ENCODE data around the gene CIT. TPM values are rescaled to one million over a fixed set of nuclear protein-coding genes. Genes with fewer than 3 reads are reported as not detected.

The CIT gene
- total and polyA plus RNA-seq, 2 donors (not counting 3 experiments of a cell fraction or from before 2014, with no cell fraction given), result 13.3 to 61.8 TPM

- no peaks in the 10 kb centered on the region for H3K9me3 ChIP-seq (replicated peaks; ENCODE audit: control insufficient read depth, insufficient read depth, low read length)
Measured at GRCh38 chr12:119679081-119679480, 198.0 kb downstream of the CIT start.

More at GRCh38 chr12:119679081-119679480, 198.0 kb downstream of the CIT start:
- peaks cover 8% of the 10 kb centered on the region for H3K4me1 ChIP-seq (ENCODE audit: control insufficient read depth, extremely low read depth, insufficient read depth, low read length)
- intact Hi-C loops (cut with micrococcal nuclease), result no loop called here
- H2AFZ ChIP-seq (ENCODE audit: low read depth, low read length), result no peak overlapping the region
- FAIRE-seq (no peak), DNase-seq (ENCODE audit: low read depth, low spot score) (no peak)
- no peak for TF ChIP-seq JUN (IDR thresholded peaks at IDR 0.05; ENCODE audit: borderline replicate concordance, insufficient read depth, insufficient read length, low read depth)
- TF ChIP-seq FOS (IDR thresholded peaks at IDR 0.05; ENCODE audit: borderline replicate concordance, insufficient read depth, low read length), result no peak
- no peak for TF ChIP-seq MYC (IDR thresholded peaks at IDR 0.05; ENCODE audit: low read depth, low read length)
- no peak for TF ChIP-seq CTCF (IDR thresholded peaks at IDR 0.05; ENCODE audit: extremely low read depth in 1 of 2, insufficient read depth in 1 of 2, low read depth in 1 of 2, low read length in 2 of 2)
- H3K9me1 ChIP-seq (replicated peaks; ENCODE audit: control insufficient read depth, extremely low read depth, insufficient read depth, low read length), result no peaks in the 10 kb centered on the region
- no peak overlapping the region for H3K27ac ChIP-seq (ENCODE audit: insufficient read depth, low read depth, low read length)
- no peak overlapping the region for H3K4me3 ChIP-seq (replicated peaks in 1 of 3; ENCODE audit: insufficient read depth in 1 of 3, low read depth in 1 of 3, low read length in 3 of 3)
- H3K4me2 ChIP-seq (ENCODE audit: insufficient read depth, low read length), result no peak overlapping the region
- no peaks in the 10 kb centered on the region for H3K27me3 ChIP-seq (ENCODE audit: control insufficient read depth in 2 of 2, insufficient read depth in 2 of 2, low read length in 2 of 2)
- no TSS peak for BruUV-seq (replicated peaks)
- no peak overlapping the region for H3K9ac ChIP-seq (replicated peaks; ENCODE audit: extremely low read depth, insufficient read depth, low read length)
- H3K36me3 ChIP-seq (ENCODE audit: control insufficient read depth in 2 of 2, extremely low read depth in 1 of 2, insufficient read depth in 2 of 2, low read length in 2 of 2), result peaks cover 14 to 36% of the 10 kb centered on the region in 2 experiments
- H4K20me1 ChIP-seq (replicated peaks; ENCODE audit: control insufficient read depth, extremely low read depth, insufficient read depth, low read length), result no peaks in the 10 kb centered on the region
- dilution Hi-C loops (cut with MboI; ENCODE audit: extremely low pct_ligation_motif_present, low sequenced_read_pairs), result no loop called here
- CTCF ChIA-PET, result interaction anchor here (0.8 to 3.4 kb wide), 3 partner anchors 101 to 125 kb away, joined by 3 to 12 read pairs (median 12); no protein-coding TSS in a partner anchor
- no peaks in the 10 kb centered on the region for H3K79me2 ChIP-seq (ENCODE audit: control insufficient read depth, insufficient read depth, low read length)
- POLR2A ChIA-PET, result no interaction called here
